K562 (cell line): Measurements from ENCODE around the gene DZIP1. TPM values are rescaled to one million over a fixed set of nuclear protein-coding genes. Genes with fewer than 3 reads are reported as not detected.

Experiments
- ATAC-seq: fragments of 200-7000 bp; cut with Tn5 transposase; 3 replicates; pipeline ENCODE4 v1.9.1; 2020; ENCODE audit warnings: moderate library complexity
- BruUV-seq: library from RNA; stranded (reverse); fragments of 400-500 nt; replicated peaks from 2 replicates; lab custom pipeline; 2021; lab: Mats Ljungman, UMichigan
- CTCF ChIA-PET: fragments of 300-600 bp; formaldehyde crosslinking; extraction: SDS; loops from one replicate; lab custom pipeline; 2021; ENCODE audit warnings: low intra/inter-chr PET ratio; lab: Yijun Ruan, JAX
- POLR2A ChIA-PET: fragments of 300-600, 350-650 bp; sonication (Branson Sonifier 250); formaldehyde crosslinking; extraction: SDS; loops from one replicate; lab custom pipeline; 2021; ENCODE audit warnings: antibody characterized with exemption, inconsistent platforms; lab: Yijun Ruan, JAX
- DNase-seq, 4 experiments: peaks; one replicate each; pipeline versions ENCODE4 v3.0.0 to v3.0.0-alpha.2; 2011 to 2018; ENCODE audit warnings: low spot score in 3 of 4, mixed read lengths in 3 of 4; ENCODE audit errors: extremely low read depth in 1 of 4
- FAIRE-seq: peaks from 2 replicates; lab custom pipeline; 2011; peaks lifted over from hg19 to GRCh38; lab: Jason Lieb, UNC
- H2AFZ ChIP-seq: 2 replicates; pipeline ENCODE4 v1.6.0; 2011; ENCODE audit warnings: low read depth, low read length, control low read depth, inconsistent platforms
- H3K27ac ChIP-seq: fragments of 200-600 bp; 3 replicates; pipeline ENCODE4 v1.8.0; 2011; ENCODE audit warnings: low read depth, mild to moderate bottlenecking, control low read depth, inconsistent platforms, low read length, moderate library complexity, mixed read lengths; ENCODE audit errors: extremely low read depth
- H3K27me3 ChIP-seq, 2 experiments: fragments of 300-600 bp in 1 of 2; 2 replicates in 1 of 2; 3 replicates in 1 of 2; pipeline versions ENCODE4 v1.6.0 to v1.8.0; 2011; ENCODE audit warnings: inconsistent platforms in 2 of 2, low read length in 2 of 2, mild to moderate bottlenecking in 1 of 2, mixed read lengths in 1 of 2, moderate library complexity in 1 of 2; ENCODE audit not compliant: control insufficient read depth in 2 of 2, insufficient read depth in 2 of 2
- H3K36me3 ChIP-seq: fragments of 300-600 bp; 3 replicates; pipeline ENCODE4 v1.8.0; 2011; ENCODE audit warnings: mild to moderate bottlenecking, low read length, inconsistent platforms; ENCODE audit not compliant: control insufficient read depth, insufficient read depth
- H3K4me1 ChIP-seq, 2 experiments: fragments of 200-600 bp in 1 of 2; replicated peaks in 1 of 2; 2 replicates in 1 of 2; 3 replicates in 1 of 2; pipeline versions ENCODE4 v1.5.1 to v1.8.0; 2011; ENCODE audit warnings: inconsistent platforms in 2 of 2, low read length in 2 of 2, mild to moderate bottlenecking in 1 of 2, mixed read lengths in 1 of 2, moderate library complexity in 1 of 2; ENCODE audit not compliant: control insufficient read depth in 2 of 2, insufficient read depth in 2 of 2
- H3K4me2 ChIP-seq: 2 replicates; pipeline ENCODE4 v1.6.1; 2011; ENCODE audit warnings: low read length, control low read depth, inconsistent platforms, mixed read lengths; ENCODE audit not compliant: insufficient read depth
- H3K4me3 ChIP-seq: fragments of 200-600 bp; sonication (generic), shearing (Covaris generic); 2 replicates; pipeline ENCODE4 v1.5.1; 2016; ENCODE audit warnings: control low read depth, inconsistent platforms
- H3K79me2 ChIP-seq: fragments of 200-600 bp; 3 replicates; pipeline ENCODE4 v1.8.0; 2011; ENCODE audit warnings: low read length, inconsistent platforms; ENCODE audit not compliant: control insufficient read depth, insufficient read depth
- H3K9ac ChIP-seq, 2 experiments: 2 replicates each; pipeline versions ENCODE4 v1.6.0 to v1.6.1; 2011; ENCODE audit warnings: low read depth in 2 of 2, low read length in 2 of 2, control low read depth in 1 of 2, inconsistent platforms in 1 of 2, mild to moderate bottlenecking in 1 of 2, mixed read lengths in 1 of 2; ENCODE audit not compliant: insufficient read depth in 1 of 2
- H3K9me1 ChIP-seq: one replicate; pipeline ENCODE4 v1.6.0; 2011; ENCODE audit warnings: inconsistent platforms, mild to moderate bottlenecking, low read length, moderate library complexity; ENCODE audit not compliant: control insufficient read depth, insufficient read depth
- H3K9me3 ChIP-seq: replicated peaks from 2 replicates; pipeline ENCODE4 v1.5.1; 2011; ENCODE audit warnings: low read depth, low read length, inconsistent platforms; ENCODE audit not compliant: control insufficient read depth, insufficient read depth
- H4K20me1 ChIP-seq: replicated peaks from 2 replicates; pipeline ENCODE4 v1.6.1; 2011; ENCODE audit warnings: low read length, inconsistent platforms, mixed read lengths; ENCODE audit not compliant: control insufficient read depth, insufficient read depth
- CREB1 ChIP-seq, 2 experiments: sonication (generic) in 1 of 2; formaldehyde crosslinking in 1 of 2; IDR thresholded peaks; 2 replicates each; pipeline versions ENCODE4 v1.6.1 to v1.8.0; 2012 to 2022; ENCODE audit warnings: inconsistent platforms in 1 of 2, mild to moderate bottlenecking in 1 of 2, missing genetic modification reagents in 1 of 2, moderate library complexity in 1 of 2
- E2F3 ChIP-seq: fragments of 250-450 bp; sonication (Bioruptor Pico); IDR thresholded peaks from 2 replicates; pipeline ENCODE4 v1.4.0; 2020; ENCODE audit warnings: mild to moderate bottlenecking
- EGR1 ChIP-seq: fragments of 450-650 bp; conservative IDR thresholded peaks from 2 replicates; pipeline ENCODE4 v1.6.1; 2017; ENCODE audit warnings: mild to moderate bottlenecking
- ELF2 ChIP-seq: fragments of 250-450 bp; sonication (Bioruptor Pico); IDR thresholded peaks from 2 replicates; pipeline ENCODE4 v1.5.0; 2021; ENCODE audit warnings: mild to moderate bottlenecking
- JUNB ChIP-seq: fragments of 450-650 bp; formaldehyde crosslinking; conservative IDR thresholded peaks from 2 replicates; pipeline ENCODE4 v1.4.0; 2020; ENCODE audit warnings: mild to moderate bottlenecking
- NUFIP1 ChIP-seq: fragments of 450-650 bp; IDR thresholded peaks from 2 replicates; pipeline ENCODE4 v1.6.1; 2018; ENCODE audit not compliant: partially characterized antibody
- RCOR1 ChIP-seq, 2 experiments: IDR thresholded peaks; 2 replicates each; pipeline ENCODE4 v1.6.1; 2012; ENCODE audit warnings: low read depth in 2 of 2, low read length in 2 of 2, borderline replicate concordance in 1 of 2, improper control_type of control experiment in 1 of 2
- RERE ChIP-seq: sonication (generic); formaldehyde crosslinking; IDR thresholded peaks from 2 replicates; pipeline ENCODE4 v1.8.0; 2023; ENCODE audit warnings: missing genetic modification reagents, mild to moderate bottlenecking, borderline replicate concordance
- SMAD2 ChIP-seq: fragments of 150-350 bp; IDR thresholded peaks from 2 replicates; pipeline ENCODE4 v1.6.1; 2014; ENCODE audit warnings: low read depth, mild to moderate bottlenecking, low read length
- SOX6 ChIP-seq: fragments of 450-650 bp; IDR thresholded peaks from 2 replicates; pipeline ENCODE4 v1.6.1; 2014; ENCODE audit warnings: mild to moderate bottlenecking
- ZNF174 ChIP-seq: fragments of 250-450 bp; sonication (Bioruptor Pico); IDR thresholded peaks from 2 replicates; pipeline ENCODE4 v1.4.0; 2020; ENCODE audit warnings: mild to moderate bottlenecking
- WGBS: fragments of 100-300 bp; shearing (Covaris generic); methylation state at CpG from one replicate; pipeline ENCODE4 v1.1.6; 2016; ENCODE audit warnings: low coverage, mixed read lengths; ENCODE audit not compliant: insufficient coverage; ENCODE audit errors: missing lambda C conversion rate; 5-methylcytosine and 5-hydroxymethylcytosine counted together
- in situ Hi-C: fragments of 300-500 bp; cut with MboI; formaldehyde crosslinking; loops from 4 replicates; pipeline ENCODE4 v1.15.0; 2018; ENCODE audit warnings: inconsistent platforms, mixed read lengths
- intact Hi-C: fragments of 100-400 bp; cut with micrococcal nuclease; formaldehyde crosslinking; loops from 2 replicates; pipeline ENCODE4 v1.14.2; 2022
- polyA plus RNA-seq, 8 experiments: library from polyadenylated mRNA; depleted of rRNA in 4 of 8; stranded (reverse) in 5 of 8; unstranded in 3 of 8; fragments of >200 nt; fragmentation: Nextera tagmentation in 2 of 8; fragmentation: Illumina TruSeq in 1 of 8; extraction: Ambion mirVana in 2 of 8; extraction: Trizol in 1 of 8; gene quantifications; 2 replicates each; pipeline versions ENCODE4 v1.2.1 to v1.2.3, GENCODE V29; 2011 to 2014; ENCODE audit warnings: inconsistent platforms in 1 of 8, missing spikeins in 1 of 8
- total RNA-seq, 7 experiments: library from RNA; depleted of rRNA in 6 of 7; stranded (reverse); fragments of >200 nt in 6 of 7; fragmentation: Illumina TruSeq in 2 of 7; extraction: Trizol in 2 of 7; gene quantifications; 2 replicates each; pipeline versions ENCODE4 v1.2.1 to v1.2.3, GENCODE V29; 2011 to 2021; ENCODE audit warnings: low replicate concordance in 1 of 7

The DZIP1 gene
- total and polyA plus RNA-seq, 9 of the 15 experiments (the other 6 are each of a cell fraction or from before 2014, with no cell fraction given), result 0.07 TPM; not detected in 8

- DNase-seq, result no peak
- Histone ChIP-seq H3K4me2 (no peak overlapping the region), H3K4me1 (no peaks in the 10 kb centered on the region), H3K9me3 (no peaks in the 10 kb centered on the region), H3K4me3 (no peak overlapping the region), H3K9me1 (no peaks in the 10 kb centered on the region), H4K20me1 (no peaks in the 10 kb centered on the region), H3K79me2 (no peaks in the 10 kb centered on the region), H3K27me3 (peaks cover 3 to 15% of the 10 kb centered on the region in 2 experiments; a peak in 3 of 5 replicates), H3K9ac (no peak overlapping the region), H3K36me3 (no peaks in the 10 kb centered on the region), H3K27ac (no peak overlapping the region), H2AFZ (no peak overlapping the region)
- TF ChIP-seq EGR1 (no peak), JUNB (no peak), ZNF174 (no peak)
- BruUV-seq, result no TSS peak
- ChIA-PET POLR2A (no interaction called here), CTCF (no interaction called here)
- whole genome bisulfite sequencing, result 0% methylated on average over 3 of the region's 3 CpGs
- intact Hi-C loops, result no loop called here
- no peak for ATAC-seq
- in situ Hi-C loops, result loop anchor here (10.0 kb wide), 1 partner anchor 219 kb away; no protein-coding TSS in a partner anchor
- no peak for FAIRE-seq
Measured at GRCh38 chr13:95615539-95615938, 29.0 kb downstream of the DZIP1 start.

GRCh38 chr13:95614641-95615245 lies 29.8 kb downstream of the DZIP1 start:
- Histone ChIP-seq H3K4me2 (no peak overlapping the region), H3K27me3 (peaks cover 3 to 15% of the 10 kb centered on the region in 2 experiments; a peak in 3 of 5 replicates), H3K79me2 (no peaks in the 10 kb centered on the region), H3K36me3 (no peaks in the 10 kb centered on the region), H3K4me1 (no peaks in the 10 kb centered on the region), H3K9me3 (no peaks in the 10 kb centered on the region), H4K20me1 (no peaks in the 10 kb centered on the region), H3K9ac (no peak overlapping the region), H3K9me1 (no peaks in the 10 kb centered on the region), H3K27ac (no peak overlapping the region), H2AFZ (no peak overlapping the region), H3K4me3 (no peak overlapping the region)
- ATAC-seq (no peak), FAIRE-seq (no peak), DNase-seq (no peak)
- 2% methylated on average over 6 of the region's 7 CpGs for WGBS
- ChIA-PET POLR2A (interaction anchor here (0.7 kb wide), 1 partner anchor 263 kb away, joined by 3 read pairs; no protein-coding TSS in a partner anchor), CTCF (no interaction called here)
- no TSS peak for BruUV-seq
- intact Hi-C loops (no loop called here), in situ Hi-C loops (loop anchor here (10.0 kb wide), 1 partner anchor 220 kb away; no protein-coding TSS in a partner anchor)
- TF ChIP-seq RCOR1 (IDR thresholded peaks at IDR 0.05; ENCODE audit: borderline replicate concordance in 1 of 2, low read depth in 2 of 2, low read length in 2 of 2) (no peak), ELF2 (no peak), RERE (CRISPR knock-in tag) (no peak), E2F3 (CRISPR knock-in tag) (no peak), SOX6 (no peak), NUFIP1 (no peak), SMAD2 (no peak), CREB1 (IDR thresholded peaks at IDR 0.05) (no peak), CREB1 (CRISPR knock-in tag; IDR thresholded peaks at IDR 0.05) (no peak)
